Activated CD4-positive, alpha-beta T cell treated with anti-CD3 and anti-CD28 coated beads for 4 hours (primary cell): Measurements from ENCODE around the gene AKNA.

Experiments used
- DNase-seq, 2 donors: peaks; one replicate each; pipeline ENCODE4 v3.0.0-alpha.2; 2020

The AKNA gene

GRCh38 chr9:114316605-114317230 is 71.1 kb downstream of the AKNA start:
- no peak for DNase-seq

- no peak for DNase-seq
Observed at GRCh38 chr9:114315723-114316363, 71.9 kb downstream of the AKNA start.

DNA sequence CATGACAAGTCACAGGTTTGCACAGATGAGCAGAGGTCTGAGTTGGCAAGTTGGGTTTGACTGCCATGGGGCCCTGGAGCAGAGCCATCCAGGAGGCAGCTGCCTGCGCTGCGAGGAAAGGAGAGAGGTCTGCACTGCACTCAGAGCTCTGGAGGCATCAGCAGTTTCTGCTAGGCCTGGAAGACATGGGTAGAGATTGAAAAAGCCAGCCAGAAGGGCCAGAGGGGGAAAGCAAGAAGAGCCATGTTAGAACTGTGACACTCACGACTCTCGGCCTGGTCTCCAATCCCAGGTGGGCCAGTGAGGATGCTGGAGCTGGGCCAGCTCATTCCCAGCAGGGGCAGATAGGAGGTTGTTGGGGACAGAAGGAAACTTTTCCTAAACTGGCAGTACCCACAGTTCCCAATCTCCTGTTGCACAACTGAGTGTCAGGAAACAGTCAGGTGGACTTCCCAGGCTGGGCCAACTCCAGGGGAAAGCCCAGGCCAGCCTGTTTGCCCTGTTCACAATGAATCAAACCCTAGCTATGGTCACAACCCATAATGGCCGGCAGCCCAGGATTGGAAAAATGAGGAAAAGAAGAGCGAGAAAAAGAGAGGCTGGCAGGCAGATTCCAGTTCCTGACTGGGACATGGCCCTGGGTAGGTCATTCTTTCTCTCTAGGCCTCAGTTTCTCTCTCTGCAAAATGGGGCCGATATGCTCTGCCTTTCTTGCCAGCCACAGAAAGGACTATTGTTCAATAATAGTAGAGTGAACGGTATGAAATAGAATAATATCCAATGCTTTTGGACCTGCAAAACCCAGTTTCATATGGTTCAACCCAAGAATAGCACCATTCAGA is 72.7 kb downstream of the AKNA start:
- DNase-seq: no peak

DNA sequence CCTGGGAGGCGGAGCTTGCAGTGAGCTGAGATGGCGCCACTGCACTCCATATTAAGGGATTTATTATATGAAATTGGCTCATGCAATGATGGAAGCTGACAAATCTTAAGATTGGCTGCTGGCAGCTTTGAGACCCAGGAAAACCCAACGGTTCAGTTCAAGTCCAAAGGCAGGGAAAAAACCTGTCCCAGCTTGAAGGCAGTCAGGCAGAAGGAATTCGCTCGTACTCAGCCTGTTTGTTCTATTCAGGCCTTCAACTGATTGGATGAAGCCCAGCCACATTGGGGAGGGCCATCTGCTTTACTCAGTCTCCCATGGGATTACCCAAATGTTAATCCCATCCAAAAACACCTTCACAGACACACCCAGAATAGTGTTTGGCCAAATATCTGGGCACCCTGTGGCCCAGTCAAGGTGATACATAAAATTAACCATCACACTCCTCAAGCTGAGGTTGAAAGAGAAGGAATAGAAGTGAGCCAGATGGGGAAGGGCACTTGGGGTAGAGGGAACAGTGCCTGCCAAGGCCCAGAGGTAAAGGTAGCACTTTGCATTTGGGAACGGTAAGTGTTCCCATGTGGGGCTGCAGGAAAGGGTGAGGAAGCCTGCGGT is 73.4 kb downstream of the AKNA start:
- DNase-seq: no peak

- DNase-seq: no peak
Observed at GRCh38 chr9:114313186-114313585, 74.6 kb downstream of the AKNA start.

GRCh38 chr9:114312513-114312875 is 75.3 kb downstream of the AKNA start:
- DNase-seq: no peak

DNA sequence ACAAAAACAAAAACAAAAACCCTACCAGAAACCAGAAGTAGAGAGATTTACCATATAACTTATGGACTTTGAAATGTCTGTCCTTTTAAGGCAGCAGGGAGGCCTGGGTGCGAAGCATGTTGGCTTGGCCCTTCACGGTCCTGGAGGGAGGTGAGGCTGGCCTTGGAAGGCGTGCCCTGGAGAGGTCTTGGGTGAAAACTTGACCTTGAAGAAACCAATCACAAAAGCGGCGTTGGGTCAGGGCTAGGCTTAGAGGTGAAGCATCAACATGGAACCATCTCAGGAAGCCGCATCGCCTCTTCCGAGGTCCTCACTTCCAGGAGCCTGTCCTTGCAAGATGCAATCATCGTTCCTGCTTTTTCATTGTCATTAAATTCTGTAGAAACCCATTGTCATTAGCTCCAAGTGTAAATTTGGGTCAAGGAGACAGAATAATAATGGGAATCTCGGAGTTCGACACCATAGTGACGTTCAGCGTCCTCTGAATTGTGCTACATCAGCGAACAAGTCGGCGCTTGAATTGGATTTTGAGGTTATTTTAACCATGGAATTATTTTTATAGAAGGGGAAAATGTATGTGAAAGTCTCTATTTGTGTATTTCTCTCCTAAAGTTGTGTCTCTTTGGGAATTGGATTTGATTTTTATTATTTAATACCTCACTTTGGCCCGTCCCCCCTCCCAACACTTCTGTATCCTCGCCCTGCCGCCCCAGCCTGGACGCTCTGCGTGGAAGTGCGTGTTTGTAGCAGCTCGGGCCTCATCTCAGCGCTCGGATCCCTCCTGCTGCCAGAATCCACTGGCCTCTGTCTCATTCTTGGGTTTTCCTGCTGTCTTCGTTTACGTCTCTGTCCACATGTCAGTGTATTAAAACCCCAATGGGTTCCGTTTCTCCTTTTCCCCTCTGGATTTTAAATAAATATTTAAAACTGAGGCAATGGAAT is 75.9 kb downstream of the AKNA start:
- DNase-seq: no peak

DNA sequence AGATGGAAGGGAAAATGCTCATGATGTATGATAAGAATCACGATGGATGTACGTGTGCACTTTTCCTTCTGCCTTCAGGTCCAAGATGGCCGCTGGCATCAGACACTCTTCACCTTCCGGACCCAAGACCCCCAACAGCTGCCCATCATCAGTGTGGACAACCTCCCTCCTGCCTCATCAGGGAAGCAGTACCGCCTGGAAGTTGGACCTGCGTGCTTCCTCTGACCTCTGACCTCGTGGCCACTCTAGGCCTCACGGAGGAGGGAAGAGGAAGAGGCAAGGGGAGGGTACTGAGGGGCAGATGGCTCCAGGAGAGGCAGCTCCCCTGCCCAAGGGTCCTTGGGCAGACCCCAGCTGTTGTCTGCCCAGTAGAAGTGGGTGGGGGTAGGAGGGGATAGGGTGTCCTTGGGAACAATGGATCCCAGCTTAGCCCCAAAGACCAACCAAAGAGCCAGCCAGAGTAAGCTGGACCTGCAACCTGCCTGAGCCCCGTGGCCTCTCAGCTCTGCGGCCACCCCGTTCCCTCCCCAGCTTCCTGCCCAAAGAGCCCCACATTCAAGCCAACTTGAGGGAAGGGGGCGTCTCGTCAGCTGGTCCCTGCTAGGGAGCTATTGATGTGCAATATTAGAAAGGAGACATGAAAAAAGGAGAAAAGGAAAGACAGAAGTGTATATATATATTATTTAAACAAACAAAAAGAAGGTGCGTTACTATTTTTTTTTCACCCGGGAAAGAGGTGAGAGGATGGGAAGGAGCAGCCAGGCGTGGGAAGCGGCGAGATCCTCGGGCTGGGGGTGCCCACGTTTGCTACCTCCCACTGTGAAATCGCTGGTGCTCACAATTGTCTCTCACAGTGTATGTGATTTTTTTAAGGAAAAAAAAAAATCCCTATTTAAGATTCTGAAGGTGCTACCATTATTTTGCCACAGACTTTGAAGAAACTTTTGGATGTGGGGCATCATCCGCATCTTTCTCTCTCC is 77.0 kb downstream of the AKNA start:
- DNase-seq: no peak

DNA sequence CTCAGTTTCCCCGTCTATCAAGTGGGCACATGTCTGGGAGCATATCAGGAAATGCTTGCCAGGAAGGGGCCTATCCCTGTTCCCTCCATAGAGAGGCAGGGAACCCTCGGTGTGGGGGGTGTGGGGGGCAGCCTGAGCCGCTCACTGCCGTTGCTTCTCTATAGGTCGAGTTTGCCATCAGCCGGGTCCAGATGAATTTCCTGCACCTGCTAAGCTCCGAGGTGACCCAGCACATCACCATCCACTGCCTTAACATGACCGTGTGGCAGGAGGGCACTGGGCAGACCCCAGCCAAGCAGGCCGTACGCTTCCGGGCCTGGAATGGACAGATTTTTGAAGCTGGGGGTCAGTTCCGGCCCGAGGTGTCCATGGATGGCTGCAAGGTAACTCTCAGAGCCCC is 78.7 kb downstream of the AKNA start:
- DNase-seq: no peak

DNA sequence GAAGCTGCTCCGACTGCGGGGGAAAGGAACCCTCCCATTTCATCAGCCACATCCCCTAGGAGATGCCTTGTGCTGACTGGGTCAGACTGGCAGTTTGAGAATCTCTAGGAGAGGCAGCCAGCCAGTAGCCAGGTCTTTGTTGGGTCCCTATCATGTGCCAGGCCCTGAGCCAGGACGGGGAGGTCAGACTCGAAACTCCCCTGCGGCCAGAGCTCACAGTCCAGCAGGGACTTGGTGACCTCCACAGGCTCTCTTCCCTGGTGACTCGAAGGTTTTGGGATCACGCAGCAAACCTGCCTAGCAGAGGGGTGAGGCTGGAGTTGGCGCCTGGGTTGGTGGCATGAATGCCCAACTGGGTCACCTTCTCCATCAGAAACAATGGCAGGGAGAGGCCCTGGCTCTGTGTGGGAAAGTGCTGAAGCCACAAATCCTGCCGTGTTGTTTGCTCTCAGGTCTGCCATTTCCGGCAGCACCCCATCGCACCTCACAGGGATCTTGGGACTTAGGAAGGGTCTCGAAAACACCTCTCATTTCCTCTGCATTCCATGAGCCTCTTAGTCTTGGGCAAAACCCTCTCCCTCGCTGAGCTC is 79.3 kb downstream of the AKNA start:
- no peak for DNase-seq

DNA sequence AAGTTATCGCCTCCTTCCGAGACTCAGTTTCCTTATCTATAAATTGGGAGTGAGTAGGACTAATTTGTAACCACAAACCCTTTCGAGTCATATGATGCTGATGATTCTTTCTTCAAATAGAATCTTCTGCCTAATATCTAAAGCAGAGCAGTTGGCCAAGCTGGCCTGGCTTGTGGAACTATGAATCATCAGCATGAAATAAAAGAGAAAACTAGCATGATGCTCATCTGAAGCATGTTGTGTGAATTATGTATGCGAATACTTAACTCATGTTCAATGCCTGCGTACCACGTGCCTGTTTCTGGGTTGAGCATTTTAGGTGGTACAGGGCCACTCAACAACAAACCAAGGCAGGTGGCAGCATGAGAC is 79.9 kb downstream of the AKNA start:
- DNase-seq: no peak

- no peak for DNase-seq
Observed at GRCh38 chr9:114304416-114305188, 83.2 kb downstream of the AKNA start.

GRCh38 chr9:114303977-114304376 is 83.8 kb downstream of the AKNA start:
- no peak for DNase-seq

DNA sequence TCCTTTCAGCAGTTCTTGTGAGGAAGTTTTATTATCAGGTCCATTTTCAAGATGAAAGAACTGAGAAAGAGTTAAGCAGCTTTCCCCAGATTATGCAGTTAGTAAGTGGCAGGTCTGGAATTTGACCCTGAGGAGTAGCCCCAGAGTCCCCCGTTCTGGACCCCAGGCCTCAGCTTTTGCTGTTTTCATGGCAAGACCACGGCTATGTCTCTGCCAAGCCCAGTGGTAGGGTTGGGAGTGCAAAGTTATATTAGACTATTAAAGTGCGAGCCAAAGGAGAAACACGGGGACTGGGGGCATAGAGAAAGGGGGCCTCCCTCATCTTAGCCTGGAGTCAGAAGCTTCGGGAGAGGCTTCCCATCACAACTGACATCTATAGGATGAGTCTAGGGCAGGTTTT is 84.2 kb downstream of the AKNA start:
- no peak for DNase-seq

DNA sequence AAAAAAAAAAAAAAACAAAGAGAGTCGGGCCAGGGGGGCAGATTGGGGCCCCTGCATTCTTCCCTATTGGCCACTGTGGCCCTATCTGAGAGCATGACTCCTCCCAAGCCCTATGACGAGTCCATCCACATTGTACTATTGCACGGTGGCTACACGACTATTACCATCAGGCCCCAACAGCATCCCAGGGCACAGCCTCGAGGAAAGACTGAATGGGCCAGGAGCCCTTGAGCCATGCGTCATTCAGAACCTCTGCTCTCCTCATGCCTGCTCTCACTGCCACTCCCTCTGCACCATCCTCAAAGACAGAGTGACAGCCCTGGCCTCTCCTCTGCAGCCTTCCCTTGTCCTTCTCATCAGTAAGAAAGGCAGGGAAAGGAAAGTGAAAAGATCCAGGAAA is 85.1 kb downstream of the AKNA start:
- no peak for DNase-seq

GRCh38 chr9:114301798-114302565 is 85.8 kb downstream of the AKNA start:
- DNase-seq: no peak

DNA sequence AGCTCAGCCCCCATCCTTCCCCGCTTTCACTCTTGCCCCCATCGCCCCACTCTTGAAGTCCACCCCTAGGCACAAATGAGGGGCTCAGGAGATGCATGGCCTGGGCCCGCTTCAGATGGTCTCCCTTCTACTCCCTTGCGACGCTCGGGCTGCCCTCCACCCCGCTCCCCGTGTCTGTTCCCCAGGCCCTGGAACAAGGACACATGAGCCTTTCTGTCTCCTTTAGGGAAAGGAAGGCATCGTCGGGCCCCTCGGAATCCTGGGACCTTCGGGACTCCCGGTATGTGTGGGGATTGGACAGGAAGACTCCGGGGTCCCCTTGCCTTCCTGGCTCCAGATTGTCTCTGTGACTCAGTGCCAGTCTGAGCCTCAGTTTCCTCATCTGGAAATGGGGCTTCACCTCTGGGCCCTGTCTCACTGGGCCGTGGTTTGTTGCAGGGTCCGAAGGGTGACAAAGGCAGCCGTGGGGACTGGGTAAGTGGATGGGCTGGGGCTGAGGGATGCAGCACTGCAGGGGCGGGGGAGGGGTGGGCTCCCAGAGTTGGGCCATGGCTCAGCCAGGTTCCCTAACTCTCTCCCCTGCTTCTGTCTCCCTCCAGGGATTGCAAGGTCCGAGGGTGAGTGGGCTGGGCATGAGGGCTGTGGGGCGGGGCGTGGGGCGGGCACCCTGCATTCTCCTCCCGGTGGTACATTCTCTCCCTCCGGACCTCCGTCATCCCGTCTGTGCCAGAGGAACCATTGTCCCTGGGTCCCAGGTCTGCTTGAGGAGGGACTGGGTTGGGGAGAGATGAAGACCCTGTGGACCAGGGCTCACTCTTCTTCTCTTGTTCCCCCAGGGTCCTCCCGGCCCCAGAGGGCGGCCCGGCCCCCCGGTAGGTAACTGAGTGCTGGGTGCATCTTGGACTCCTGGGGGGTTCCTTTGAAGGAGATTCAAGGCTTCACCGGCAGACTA is 86.7 kb downstream of the AKNA start:
- DNase-seq: no peak
